GM19395 (cell line): ENCODE data around the gene GSTA5.
"Not testable (repeated sequence)": the region's sequence is repeated elsewhere in the genome, so short reads cannot be mapped to it uniquely, and the experiment has no call there.

Experiments used
- ATAC-seq: cut with Tn5 transposase; IDR thresholded peaks from one replicate; pipeline ENCODE4 v1.9.1; 2021; ENCODE audit warnings: mild to moderate bottlenecking, moderate library complexity; ENCODE audit not compliant: unreplicated experiment

GSTA5 gene

GRCh38 chr6:52839124-52840055 lies 1.2 kb downstream of the GSTA5 start:
- peak; percentile 87 for ATAC-seq

GRCh38 chr6:52834481-52834880 lies 6.1 kb downstream of the GSTA5 start:
- ATAC-seq: no peak

GRCh38 chr6:52830869-52831268 lies 9.7 kb downstream of the GSTA5 start:
- ATAC-seq: not testable (repeated sequence)

GRCh38 chr6:52829046-52829817 lies 11.4 kb downstream of the GSTA5 start:
- no peak for ATAC-seq

GRCh38 chr6:52828621-52829020 lies 12.0 kb downstream of the GSTA5 start:
- ATAC-seq: not testable (repeated sequence)

GRCh38 chr6:52827073-52827783 lies 13.4 kb downstream of the GSTA5 start:
- not testable (repeated sequence) for ATAC-seq

GRCh38 chr6:52826513-52826912 lies 14.1 kb downstream of the GSTA5 start:
- no peak for ATAC-seq

- ATAC-seq: not testable (repeated sequence)
These were observed 14.6 kb downstream of the GSTA5 start for GRCh38 chr6:52825900-52826459.

GRCh38 chr6:52825270-52825793 lies 15.3 kb downstream of the GSTA5 start:
- not testable (repeated sequence) for ATAC-seq

- no peak for ATAC-seq
These were observed 18.8 kb downstream of the GSTA5 start for GRCh38 chr6:52821842-52822241.

- no peak for ATAC-seq
These were observed 20.4 kb downstream of the GSTA5 start for GRCh38 chr6:52820198-52820597.

- peak; percentile 95 for ATAC-seq
These were observed 25.2 kb downstream of the GSTA5 start for GRCh38 chr6:52815167-52816092.

- ATAC-seq: not testable (repeated sequence)
These were observed 26.1 kb downstream of the GSTA5 start for GRCh38 chr6:52814545-52814944.

- not testable (repeated sequence) for ATAC-seq
These were observed 30.8 kb downstream of the GSTA5 start for GRCh38 chr6:52809777-52810176.

- ATAC-seq: no peak
These were observed 32.0 kb downstream of the GSTA5 start for GRCh38 chr6:52808660-52809059.

GRCh38 chr6:52803668-52804255 lies 36.9 kb downstream of the GSTA5 start, which contains the start of gene GSTA1:
GSTA1 (minus strand) TSS chr6:52803816; CDS start chr6:52799267, 4,549 bp downstream.
- not testable (repeated sequence) for ATAC-seq

GRCh38 chr6:52802806-52803205 lies 37.8 kb downstream of the GSTA5 start:
- no peak for ATAC-seq

- ATAC-seq: no peak
These were observed 39.3 kb downstream of the GSTA5 start for GRCh38 chr6:52801188-52801841.
